Measurements from ENCODE around the gene CLIC1.
A peak's percentile ranks its signal among the peaks of the same experiment; 100 is the strongest.

CLIC1 gene

DNA sequence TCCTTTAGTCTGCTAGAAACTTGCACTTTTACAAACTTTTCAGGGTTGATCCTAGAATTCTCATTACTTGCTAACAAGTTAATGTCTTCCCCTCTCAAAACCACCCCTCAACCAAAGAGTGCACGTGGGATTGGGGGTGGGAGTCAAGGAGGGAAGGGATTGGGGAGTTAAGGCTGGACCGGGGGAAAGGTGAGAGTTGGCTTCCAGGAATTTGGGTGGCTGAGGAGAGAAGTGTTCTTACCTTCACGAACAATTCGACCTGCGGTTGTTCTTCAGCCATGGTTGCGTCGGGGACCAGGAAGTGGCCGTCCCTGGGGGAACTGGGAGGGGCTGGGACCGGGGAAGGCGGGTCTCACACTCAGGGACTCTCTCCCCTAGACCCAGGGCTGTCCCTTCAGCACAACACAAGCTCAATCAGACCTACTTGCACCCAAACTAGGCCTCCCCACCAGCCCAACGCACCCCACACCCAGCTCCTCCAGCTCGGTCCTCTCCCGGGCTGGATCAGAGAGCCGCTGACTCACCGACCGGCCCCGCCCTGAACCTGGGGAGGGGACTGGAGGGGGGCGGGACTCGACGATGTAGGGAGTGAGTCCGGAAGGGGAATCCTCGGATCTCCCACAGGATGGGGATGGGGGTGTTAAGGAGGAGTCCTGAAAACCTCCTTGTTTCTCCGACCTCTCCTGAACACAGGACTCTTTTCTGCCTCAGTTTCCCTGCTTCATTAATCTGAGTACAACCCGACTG is at the start of gene CLIC1:
CLIC1 (minus strand) TSS at position 510 of the 747 bp plus-strand sequence; CDS start at position 280, 230 bp downstream.
- peak; percentile 61 for DNase-seq

DNA sequence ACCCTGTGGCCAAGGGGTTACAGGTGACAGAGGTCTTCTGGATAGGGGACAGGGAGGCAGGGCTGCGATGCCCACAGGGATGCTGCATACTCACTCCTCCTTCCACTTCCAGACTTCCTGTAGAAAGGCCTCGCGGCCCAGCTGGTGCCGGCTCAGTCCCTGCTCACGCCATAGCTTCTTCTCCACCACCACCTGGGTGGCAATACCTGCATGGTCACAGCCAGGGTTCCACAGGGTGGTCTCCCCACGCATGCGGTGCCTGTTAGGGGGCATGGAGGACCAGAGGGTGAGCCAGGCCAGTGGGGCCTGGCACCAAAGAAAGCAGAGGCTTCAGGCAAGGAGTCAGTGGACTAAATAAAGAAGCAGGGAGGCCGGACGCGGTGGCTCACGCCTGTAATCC is 49.1 kb upstream of the CLIC1 start:
- no peak for DNase-seq

GRCh38 chr6:31784098-31784925 is 48.0 kb upstream of the CLIC1 start:
- DNase-seq = no peak

GRCh38 chr6:31782126-31782855 is 46.0 kb upstream of the CLIC1 start:
- no peak for DNase-seq

GRCh38 chr6:31781244-31782125 is 45.2 kb upstream of the CLIC1 start:
- DNase-seq = no peak

- DNase-seq = no peak
Measured at GRCh38 chr6:31780507-31781243, 44.3 kb upstream of the CLIC1 start.

DNA sequence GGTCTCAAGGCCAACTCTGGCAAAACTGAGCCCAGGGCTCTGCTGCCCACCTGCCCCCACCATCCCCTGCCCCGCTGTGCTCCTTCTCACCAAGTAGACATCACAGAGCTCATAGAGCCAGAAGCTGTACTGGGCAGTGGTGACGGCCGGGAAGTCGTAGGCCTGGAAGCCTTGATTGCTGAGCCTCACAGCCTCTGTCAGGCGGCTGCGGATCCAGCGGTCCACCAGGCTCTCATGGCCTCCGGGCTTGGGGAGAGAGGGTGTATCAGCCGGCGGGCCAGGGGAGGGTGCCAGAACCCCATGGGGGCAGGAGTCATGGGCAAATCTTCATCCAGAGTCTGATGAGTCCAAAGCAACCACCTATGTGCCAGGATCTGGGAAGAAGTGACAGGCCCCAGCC is 43.6 kb upstream of the CLIC1 start:
- no peak for DNase-seq

DNA sequence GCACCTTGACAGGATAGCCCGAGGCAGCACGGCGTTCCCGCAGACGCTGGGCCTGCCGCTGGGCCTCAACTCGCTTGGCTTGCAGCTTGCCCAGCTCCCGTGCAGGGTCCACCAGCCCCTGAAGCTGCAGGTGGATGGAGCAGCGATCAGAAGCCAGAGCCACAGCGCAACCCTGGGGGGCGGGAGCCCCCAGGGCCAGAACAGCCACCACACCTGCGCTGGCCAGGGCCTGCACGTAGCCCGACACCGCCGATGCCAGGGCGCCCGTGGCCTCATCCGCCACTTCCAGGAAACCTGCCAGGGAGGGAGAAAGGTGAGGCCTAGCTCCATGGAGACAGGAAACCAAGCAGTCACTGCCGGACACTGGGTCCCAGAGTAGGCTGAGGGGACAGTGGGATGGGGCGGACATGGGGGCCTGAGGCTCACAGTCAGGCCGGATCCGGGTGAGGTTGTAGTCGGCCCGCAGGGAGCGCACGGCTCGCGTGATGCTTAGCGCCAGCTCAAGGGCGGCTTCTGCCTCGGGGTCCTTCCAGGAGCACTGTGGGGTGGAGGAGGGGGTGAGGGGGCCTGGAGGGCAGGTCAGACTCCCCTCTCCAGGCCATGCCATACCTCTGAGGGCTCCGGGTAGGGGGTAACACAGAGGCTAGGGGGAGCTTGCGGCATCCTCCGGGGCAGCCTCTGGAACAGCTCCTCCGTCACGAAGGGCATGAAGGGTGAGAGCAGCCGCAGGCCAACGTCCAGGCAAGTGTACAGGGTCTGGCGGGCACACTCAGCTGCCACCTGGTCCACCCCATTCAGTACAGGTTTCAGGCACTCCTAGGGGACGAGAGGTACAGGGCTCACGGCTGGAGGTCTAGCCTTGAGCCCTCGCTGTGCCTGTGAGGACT is 42.9 kb upstream of the CLIC1 start:
- no peak for DNase-seq

- no peak for DNase-seq
Measured at GRCh38 chr6:31778193-31778592, 41.9 kb upstream of the CLIC1 start.

GRCh38 chr6:31777667-31778050 is 41.3 kb upstream of the CLIC1 start:
- no peak for DNase-seq

DNA sequence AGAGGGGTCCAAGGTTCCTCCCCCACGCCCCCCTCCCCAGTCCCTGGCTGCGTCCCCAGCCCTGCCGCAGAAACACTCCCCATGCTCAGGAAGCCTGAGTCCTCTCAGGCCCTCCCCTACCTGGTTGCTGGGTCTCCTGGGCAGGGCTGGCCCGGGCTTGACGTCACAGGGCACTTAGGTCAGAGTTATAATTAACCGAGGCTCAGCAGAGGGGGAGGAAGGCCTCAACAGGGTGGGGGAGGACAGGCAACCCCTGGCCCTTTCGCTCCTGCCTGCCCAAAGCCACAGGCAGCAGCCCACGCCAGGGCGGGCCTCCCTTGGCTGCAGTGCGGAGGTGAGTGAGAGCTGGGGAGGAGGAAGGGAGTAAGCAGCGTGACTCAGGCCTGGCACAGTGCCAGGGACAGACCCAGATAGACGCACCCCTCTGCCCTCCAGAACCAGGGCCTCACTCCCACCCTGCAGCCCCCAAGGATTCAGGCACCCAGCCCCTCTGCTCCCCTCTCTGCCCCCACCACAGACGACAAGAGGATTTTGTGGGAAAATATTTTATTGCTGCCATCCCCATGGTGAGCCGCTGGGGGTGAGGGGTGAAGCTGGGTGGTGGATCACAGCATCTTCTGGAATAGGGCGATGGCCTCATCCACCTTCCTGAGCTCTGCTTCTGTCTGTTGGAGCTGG is 40.8 kb upstream of the CLIC1 start, which contains the start of gene VWA7:
VWA7 (minus strand) TSS at position 340 of the 678 bp plus-strand sequence. CDS start 549 bp downstream, outside the sequence.
- DNase-seq = no peak

DNA sequence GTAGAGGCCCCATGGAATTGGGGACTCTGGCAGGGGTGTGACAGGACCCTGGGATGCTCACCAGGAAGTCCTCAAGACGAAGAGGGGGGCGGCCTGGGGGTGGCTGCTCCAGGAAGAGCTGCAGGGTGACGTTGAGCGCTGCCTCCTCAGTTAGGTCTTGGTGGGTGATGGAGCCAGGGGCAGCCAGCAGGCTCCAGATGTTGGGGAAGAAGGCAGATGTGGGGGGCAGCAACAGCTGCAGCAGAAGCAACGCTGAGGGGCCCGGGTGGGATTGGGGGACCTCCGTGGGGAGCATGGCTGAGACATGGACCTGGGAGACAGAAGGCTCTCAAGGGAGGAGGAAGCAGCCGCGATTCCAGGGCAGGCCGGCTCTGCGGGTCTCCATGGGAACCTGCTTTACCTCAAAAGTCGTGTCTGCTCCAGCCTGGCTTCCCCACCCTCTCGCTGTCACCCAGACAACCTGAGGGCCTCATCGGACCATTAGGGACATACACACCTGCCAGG is 40.2 kb upstream of the CLIC1 start:
- no peak for DNase-seq

- DNase-seq = no peak
Measured at GRCh38 chr6:31775633-31776484, 39.5 kb upstream of the CLIC1 start.

DNA sequence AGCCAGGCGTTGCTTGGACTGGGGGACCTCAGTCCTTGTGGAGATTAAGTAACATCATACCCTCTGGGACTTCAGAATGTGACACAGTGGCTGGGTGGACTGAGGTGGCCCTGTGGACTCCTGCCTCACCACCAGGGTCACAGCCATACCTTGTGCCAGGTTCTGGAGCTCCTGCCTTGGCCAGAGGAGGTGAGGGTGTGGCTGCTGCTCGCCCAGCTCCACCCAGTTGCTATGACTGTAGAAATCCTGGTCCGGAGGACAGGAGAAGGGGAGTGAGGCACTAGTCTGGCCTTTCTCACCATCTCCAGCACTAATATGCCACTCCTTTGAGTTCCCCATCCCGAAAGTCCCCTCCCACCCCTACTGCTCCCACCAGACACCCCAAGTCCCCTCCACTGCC is 38.9 kb upstream of the CLIC1 start:
- no peak for DNase-seq

DNA sequence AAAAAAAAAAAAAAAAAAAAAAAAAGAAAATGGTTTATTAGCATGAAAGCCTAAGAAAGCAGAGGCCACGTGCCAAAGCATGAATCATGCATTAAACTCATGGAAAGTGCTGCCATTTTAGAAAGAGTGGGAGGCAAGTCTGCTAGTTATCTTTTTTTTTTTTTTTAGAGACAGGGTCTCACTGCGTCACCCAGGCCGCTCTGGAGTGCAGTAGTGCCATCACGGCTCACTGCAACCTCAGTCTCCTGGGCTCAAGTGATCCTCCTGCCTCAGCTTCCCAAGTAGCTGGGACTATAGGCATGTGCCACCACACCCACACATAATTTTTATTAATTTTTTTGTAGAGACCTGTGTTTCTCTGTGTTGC is 35.6 kb upstream of the CLIC1 start:
- no peak for DNase-seq

- no peak for DNase-seq
Measured at GRCh38 chr6:31770860-31771259, 34.5 kb upstream of the CLIC1 start.

DNA sequence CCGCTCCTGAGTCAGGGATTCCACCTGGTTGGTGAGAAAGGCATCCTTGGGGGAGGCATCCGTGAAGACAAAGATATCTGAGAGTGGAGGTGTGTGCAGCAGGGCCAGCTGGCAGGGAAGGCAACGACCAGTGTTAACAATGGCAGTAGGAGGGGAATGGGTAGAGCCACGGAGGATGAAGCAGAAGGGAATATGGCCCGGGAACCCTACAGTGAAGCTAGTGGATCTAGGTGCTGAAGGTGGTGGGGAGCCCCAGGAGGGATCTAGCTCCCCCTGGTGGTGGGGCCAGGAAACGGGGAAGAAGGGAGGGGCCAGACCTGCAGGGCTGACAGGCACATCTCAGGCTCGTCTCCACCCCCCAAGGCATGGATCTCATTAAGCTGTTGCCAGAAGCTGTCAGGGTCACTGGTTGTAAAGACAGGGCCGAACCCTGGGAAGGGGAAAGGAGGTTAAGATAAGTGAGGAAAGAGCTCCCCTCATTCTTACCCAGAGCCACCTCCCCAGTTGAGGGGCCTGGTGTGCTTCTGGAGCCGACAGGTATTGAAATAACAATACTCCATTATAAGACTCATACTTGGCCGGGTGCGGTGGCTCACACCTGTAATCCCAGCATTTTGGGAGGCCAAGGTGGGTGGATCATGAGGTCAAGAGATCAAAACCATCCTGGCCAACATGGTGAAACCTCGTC is 33.5 kb upstream of the CLIC1 start:
- DNase-seq = peak; percentile 21

Measured in NCI-H1694 treated with DMSO at 0.1 percent for 48 hours (cell line).